HCT116 (cell line): ENCODE data around the gene PLA2G2A. TPM values are rescaled to one million over a fixed set of nuclear protein-coding genes. Genes with fewer than 3 reads are reported as not detected.

Experiments
- ATF3 ChIP-seq: IDR thresholded peaks from 2 replicates; pipeline ENCODE4 v1.6.1; 2012
- CTCF ChIP-seq, 3 experiments: fragments of 200-600 bp in 1 of 3; sonication (generic) in 1 of 3; IDR thresholded peaks in 2 of 3; conservative IDR thresholded peaks in 1 of 3; 2 replicates each; pipeline ENCODE4 v1.5.1; 2012 to 2017; ENCODE audit warnings: low read depth in 2 of 3, low read length in 2 of 3, antibody characterized with exemption in 1 of 3, borderline replicate concordance in 1 of 3, control low read depth in 1 of 3, mild to moderate bottlenecking in 1 of 3, mixed read lengths in 1 of 3, mixed run types in 1 of 3, moderate library complexity in 1 of 3; ENCODE audit not compliant: insufficient read depth in 1 of 3
- EGR1 ChIP-seq: IDR thresholded peaks from 2 replicates; pipeline ENCODE4 v1.6.1; 2012; ENCODE audit warnings: low read depth
- JUND ChIP-seq: IDR thresholded peaks from 2 replicates; pipeline ENCODE4 v1.6.1; 2012
- RAD21 ChIP-seq: IDR thresholded peaks from 2 replicates; pipeline ENCODE4 v1.6.1; 2012; ENCODE audit warnings: low read depth, mild to moderate bottlenecking
- SRF ChIP-seq: IDR thresholded peaks from 2 replicates; pipeline ENCODE4 v1.6.1; 2012; ENCODE audit warnings: low read depth
- ZBTB33 ChIP-seq: IDR thresholded peaks from 2 replicates; pipeline ENCODE4 v1.6.1; 2011; ENCODE audit warnings: mild to moderate bottlenecking, low read length, moderate library complexity; ENCODE audit not compliant: insufficient replicate concordance; ENCODE audit errors: extremely low read depth
- total RNA-seq: library from RNA; stranded (reverse); gene quantifications from one replicate; pipeline ENCODE4 v1.2.1, GENCODE V29; 2021; ENCODE audit not compliant: unreplicated experiment

The PLA2G2A gene
- total RNA-seq, 1 experiment from 2014 or later, result not detected

GRCh38 chr1:19976317-19977003 is 3.0 kb downstream of the PLA2G2A start (continued):
- TF ChIP-seq ZBTB33 (no peak), CTCF (IDR thresholded peaks at IDR 0.05 in 2 of 3, conservative IDR thresholded peaks at IDR 0.05 in 1 of 3; ENCODE audit: borderline replicate concordance in 1 of 3, insufficient read depth in 1 of 3, low read depth in 2 of 3, low read length in 2 of 3) (no peak), RAD21 (no peak), EGR1 (no peak), ATF3 (no peak), SRF (no peak), JUND (no peak)
- TF ChIP-seq, all 23 proteins: peak for 0
